ENCODE data around the gene CDKN1B.
A peak's percentile ranks its signal among the peaks of the same experiment; 100 is the strongest.

CDKN1B gene

GRCh38 chr12:12721176-12721751 lies 4.1 kb downstream of the CDKN1B start:
- H3K4me3 ChIP-seq (ENCODE audit: insufficient read length, low read depth): no peak overlapping the region
- peaks cover 3% of the 10 kb centered on the region for H3K27me3 ChIP-seq (ENCODE audit: insufficient read depth, insufficient read length)
- no peaks in the 10 kb centered on the region for H3K9me3 ChIP-seq (ENCODE audit: insufficient read depth, low read length)
- no peak for DNase-seq (ENCODE audit: low read depth, low spot score)
- peaks cover 7% of the 10 kb centered on the region for H3K4me1 ChIP-seq (ENCODE audit: insufficient read depth, insufficient read length)
- no peak overlapping the region for H3K9ac ChIP-seq (ENCODE audit: insufficient read length, low read depth)
- H3K36me3 ChIP-seq (ENCODE audit: insufficient read depth, insufficient read length, low read length): peaks cover 37% of the 10 kb centered on the region
- no peak for TF ChIP-seq ZNF274 (IDR thresholded peaks at IDR 0.05; ENCODE audit: low read depth, low read length)
- no peak for TF ChIP-seq SUZ12 (IDR thresholded peaks at IDR 0.05; ENCODE audit: extremely low read depth, insufficient read depth, insufficient read length)

- Histone ChIP-seq H3K9ac (ENCODE audit: insufficient read length, low read depth) (no peak overlapping the region), H3K4me3 (ENCODE audit: insufficient read length, low read depth) (no peak overlapping the region), H3K4me1 (ENCODE audit: insufficient read depth, insufficient read length) (peaks cover 7% of the 10 kb centered on the region), H3K36me3 (ENCODE audit: insufficient read depth, insufficient read length, low read length) (peaks cover 37% of the 10 kb centered on the region), H3K9me3 (ENCODE audit: insufficient read depth, low read length) (no peaks in the 10 kb centered on the region), H3K27me3 (ENCODE audit: insufficient read depth, insufficient read length) (peaks cover 3% of the 10 kb centered on the region)
- no peak for TF ChIP-seq ZNF274 (IDR thresholded peaks at IDR 0.05; ENCODE audit: low read depth, low read length)
- TF ChIP-seq YY1 (IDR thresholded peaks at IDR 0.05; ENCODE audit: insufficient read depth, insufficient read length): no peak
- no peak for TF ChIP-seq SUZ12 (IDR thresholded peaks at IDR 0.05; ENCODE audit: extremely low read depth, insufficient read depth, insufficient read length)
- DNase-seq (ENCODE audit: low read depth, low spot score): no peak
Measured at GRCh38 chr12:12721814-12722434, 4.8 kb downstream of the CDKN1B start.

GRCh38 chr12:12722435-12723148 lies 5.4 kb downstream of the CDKN1B start:
- H3K4me1 ChIP-seq (ENCODE audit: insufficient read depth, insufficient read length): peaks cover 7% of the 10 kb centered on the region
- H3K9ac ChIP-seq (ENCODE audit: insufficient read length, low read depth): peak overlapping the region; percentile 46

GRCh38 chr12:12723149-12723680 lies 6.0 kb downstream of the CDKN1B start:
- Histone ChIP-seq H3K9ac (ENCODE audit: insufficient read length, low read depth) (peak overlapping the region; percentile 96), H3K4me1 (ENCODE audit: insufficient read depth, insufficient read length) (peaks cover 7% of the 10 kb centered on the region), H3K9me3 (ENCODE audit: insufficient read depth, low read length) (no peaks in the 10 kb centered on the region), H3K36me3 (ENCODE audit: insufficient read depth, insufficient read length, low read length) (peaks cover 45% of the 10 kb centered on the region), H3K4me3 (ENCODE audit: insufficient read length, low read depth) (peak overlapping the region; percentile 75), H3K27me3 (ENCODE audit: insufficient read depth, insufficient read length) (peaks cover 1% of the 10 kb centered on the region)
- TF ChIP-seq ZNF274 (IDR thresholded peaks at IDR 0.05; ENCODE audit: low read depth, low read length) (no peak), SUZ12 (IDR thresholded peaks at IDR 0.05; ENCODE audit: extremely low read depth, insufficient read depth, insufficient read length) (no peak), YY1 (IDR thresholded peaks at IDR 0.05; ENCODE audit: insufficient read depth, insufficient read length) (no peak)
- no peak for DNase-seq (ENCODE audit: low read depth, low spot score)

More at GRCh38 chr12:12722435-12723148, 5.4 kb downstream of the CDKN1B start:
- TF ChIP-seq SUZ12 (IDR thresholded peaks at IDR 0.05; ENCODE audit: extremely low read depth, insufficient read depth, insufficient read length): no peak
- no peak for TF ChIP-seq YY1 (IDR thresholded peaks at IDR 0.05; ENCODE audit: insufficient read depth, insufficient read length)
- TF ChIP-seq ZNF274 (IDR thresholded peaks at IDR 0.05; ENCODE audit: low read depth, low read length): no peak
- Histone ChIP-seq H3K27me3 (ENCODE audit: insufficient read depth, insufficient read length) (peaks cover 3% of the 10 kb centered on the region), H3K36me3 (ENCODE audit: insufficient read depth, insufficient read length, low read length) (peaks cover 39% of the 10 kb centered on the region), H3K4me3 (ENCODE audit: insufficient read length, low read depth) (no peak overlapping the region), H3K9me3 (ENCODE audit: insufficient read depth, low read length) (no peaks in the 10 kb centered on the region)
- no peak for DNase-seq (ENCODE audit: low read depth, low spot score)

- peaks cover 44% of the 10 kb centered on the region for H3K36me3 ChIP-seq (ENCODE audit: insufficient read depth, insufficient read length, low read length)
- peaks cover 7% of the 10 kb centered on the region for H3K4me1 ChIP-seq (ENCODE audit: insufficient read depth, insufficient read length)
- DNase-seq (ENCODE audit: low read depth, low spot score): no peak
- no peaks in the 10 kb centered on the region for H3K27me3 ChIP-seq (ENCODE audit: insufficient read depth, insufficient read length)
- TF ChIP-seq YY1 (IDR thresholded peaks at IDR 0.05; ENCODE audit: insufficient read depth, insufficient read length) (no peak), ZNF274 (IDR thresholded peaks at IDR 0.05; ENCODE audit: low read depth, low read length) (no peak), SUZ12 (IDR thresholded peaks at IDR 0.05; ENCODE audit: extremely low read depth, insufficient read depth, insufficient read length) (no peak)
- H3K9me3 ChIP-seq (ENCODE audit: insufficient read depth, low read length): no peaks in the 10 kb centered on the region
- H3K9ac ChIP-seq (ENCODE audit: insufficient read length, low read depth): peak overlapping the region; percentile 96
- H3K4me3 ChIP-seq (ENCODE audit: insufficient read length, low read depth): peak overlapping the region; percentile 75
Measured at GRCh38 chr12:12723681-12724420, 6.7 kb downstream of the CDKN1B start.

- Histone ChIP-seq H3K9me3 (ENCODE audit: insufficient read depth, low read length) (no peaks in the 10 kb centered on the region), H3K4me3 (ENCODE audit: insufficient read length, low read depth) (peak overlapping the region; percentile 75), H3K4me1 (ENCODE audit: insufficient read depth, insufficient read length) (peaks cover 6% of the 10 kb centered on the region), H3K9ac (ENCODE audit: insufficient read length, low read depth) (peak overlapping the region; percentile 96), H3K36me3 (ENCODE audit: insufficient read depth, insufficient read length, low read length) (peaks cover 37% of the 10 kb centered on the region), H3K27me3 (ENCODE audit: insufficient read depth, insufficient read length) (no peaks in the 10 kb centered on the region)
- DNase-seq (ENCODE audit: low read depth, low spot score): no peak
- TF ChIP-seq ZNF274 (IDR thresholded peaks at IDR 0.05; ENCODE audit: low read depth, low read length): no peak
- no peak for TF ChIP-seq SUZ12 (IDR thresholded peaks at IDR 0.05; ENCODE audit: extremely low read depth, insufficient read depth, insufficient read length)
- no peak for TF ChIP-seq YY1 (IDR thresholded peaks at IDR 0.05; ENCODE audit: insufficient read depth, insufficient read length)
Measured at GRCh38 chr12:12724421-12725085, 7.4 kb downstream of the CDKN1B start.

Data from NT2/D1 (cell line).